ENCODE data around the gene EEF1A2. TPM values are rescaled to one million over a fixed set of nuclear protein-coding genes. Genes with fewer than 3 reads are reported as not detected.

The EEF1A2 gene
- total RNA-seq, 1 donor from 2014 or later = 0.28 TPM

GRCh38 chr20:63540417-63541186 lies 41.7 kb upstream of the EEF1A2 start:
- no peak for DNase-seq
- Mint-ChIP-seq H3K4me1 (peaks cover 15% of the 10 kb centered on the region), H3K4me3 (no peak overlapping the region), H3K36me3 (ENCODE audit: low read depth) (no peaks in the 10 kb centered on the region), H3K27me3 (peaks cover 2% of the 10 kb centered on the region), H3K9me3 (no peaks in the 10 kb centered on the region), H3K27ac (peak overlapping the region; percentile 5)
- intact Hi-C loops (cut with micrococcal nuclease) = no loop called here

- DNase-seq = no peak
- H3K27me3 Mint-ChIP-seq = no peaks in the 10 kb centered on the region
- intact Hi-C loops (cut with micrococcal nuclease) = loop anchor here (2.0 to 5.0 kb wide), 6 partner anchors 88 to 523 kb away; partner anchors contain the start of genes C20orf204, GMEB2, SAMD10 and TCEA2
- no peaks in the 10 kb centered on the region for H3K9me3 Mint-ChIP-seq
- H3K36me3 Mint-ChIP-seq (ENCODE audit: low read depth) = no peaks in the 10 kb centered on the region
- H3K27ac Mint-ChIP-seq = peak overlapping the region; percentile 15
- peaks cover 12% of the 10 kb centered on the region for H3K4me1 Mint-ChIP-seq
- no peak overlapping the region for H3K4me3 Mint-ChIP-seq
Measured at GRCh38 chr20:63539441-63540370, 40.8 kb upstream of the EEF1A2 start.

GRCh38 chr20:63539092-63539430 lies 40.2 kb upstream of the EEF1A2 start:
- Mint-ChIP-seq H3K4me3 (no peak overlapping the region), H3K9me3 (no peaks in the 10 kb centered on the region), H3K36me3 (ENCODE audit: low read depth) (no peaks in the 10 kb centered on the region), H3K27ac (no peak overlapping the region), H3K27me3 (no peaks in the 10 kb centered on the region), H3K4me1 (peaks cover 12% of the 10 kb centered on the region)
- no peak for DNase-seq
- intact Hi-C loops (cut with micrococcal nuclease) = loop anchor here (2.0 to 5.0 kb wide), 6 partner anchors 88 to 523 kb away; partner anchors contain the start of genes C20orf204, GMEB2, SAMD10 and TCEA2

DNA sequence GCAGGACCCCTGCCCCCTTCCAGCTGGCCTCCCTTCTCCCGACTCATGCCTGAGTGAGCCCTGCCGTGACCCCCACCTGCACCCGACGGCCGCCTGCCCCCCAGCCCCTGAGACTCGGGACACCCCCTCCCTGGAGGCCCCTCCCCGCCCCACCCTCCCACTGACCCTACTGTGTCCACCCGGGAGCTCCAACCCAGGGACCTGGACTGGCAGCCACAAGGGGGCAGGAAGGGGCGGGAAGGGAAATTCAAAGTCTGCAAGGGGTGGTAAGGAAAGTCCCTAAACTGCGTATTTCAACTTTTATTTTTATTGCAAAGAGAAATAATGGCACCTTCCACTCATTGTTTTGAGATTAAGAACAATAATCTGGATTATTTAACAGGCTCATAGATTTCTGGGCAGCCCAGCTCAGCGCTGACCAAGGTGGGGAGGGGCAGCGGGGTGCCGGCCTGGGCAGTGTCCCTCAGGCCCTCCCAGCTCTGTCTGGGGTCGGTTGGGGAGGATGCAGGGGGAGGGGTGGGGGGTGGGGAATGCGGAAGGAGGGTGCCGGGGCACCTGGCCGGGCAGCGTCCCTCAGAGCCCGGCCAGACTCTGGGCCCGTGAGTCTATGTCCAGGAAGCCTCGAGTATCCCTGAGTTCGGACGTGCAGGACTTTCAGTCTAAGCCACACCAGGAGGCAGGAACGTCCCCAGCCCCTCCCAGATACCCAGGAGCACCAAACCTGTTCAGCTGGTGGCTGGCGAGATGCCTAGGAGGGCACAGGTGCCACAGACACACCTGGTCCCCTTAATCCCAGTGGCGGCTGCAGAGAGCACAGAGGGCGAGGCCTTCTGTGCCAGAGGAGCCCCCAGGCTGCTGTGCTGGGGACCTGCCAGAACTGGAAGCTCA lies 39.6 kb upstream of the EEF1A2 start:
- peak overlapping the region; percentile 83 for H3K4me3 Mint-ChIP-seq
- no peaks in the 10 kb centered on the region for H3K27me3 Mint-ChIP-seq
- peaks cover 12% of the 10 kb centered on the region for H3K4me1 Mint-ChIP-seq

DNA sequence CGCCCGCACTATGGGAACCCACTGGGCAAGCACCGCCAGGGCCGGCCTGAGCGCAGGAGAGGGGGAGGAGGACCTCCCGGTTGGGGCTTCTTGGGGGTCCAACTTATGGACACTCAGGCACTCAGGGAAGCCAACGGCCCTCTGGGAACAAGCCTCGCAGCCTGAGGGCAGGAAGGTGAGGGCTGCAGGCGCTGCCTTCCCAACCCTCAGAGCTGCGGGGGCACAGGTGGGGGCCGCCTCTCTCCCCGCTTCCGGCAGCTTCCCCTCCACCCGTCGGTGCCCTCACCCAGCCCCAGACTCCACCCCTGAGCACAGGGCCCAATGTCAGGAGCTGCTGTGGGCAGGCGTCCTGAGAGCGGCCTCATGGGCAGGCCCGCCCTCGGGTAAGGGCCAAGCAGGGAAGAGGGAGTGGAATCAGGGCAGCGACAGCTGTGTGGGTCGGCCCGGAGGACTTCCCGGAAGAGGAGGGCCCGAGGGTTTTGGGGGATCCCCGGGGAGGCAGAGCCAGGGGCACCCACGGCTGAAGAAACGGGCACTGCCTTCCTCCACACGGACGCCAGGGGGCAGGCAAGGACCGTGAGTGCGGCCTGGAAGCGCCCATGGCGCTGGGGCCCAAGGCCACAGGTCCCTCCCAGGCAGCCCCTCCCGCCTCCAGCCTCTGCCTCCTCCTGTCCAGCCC lies 38.8 kb upstream of the EEF1A2 start:
- intact Hi-C loops (cut with micrococcal nuclease) = loop anchor here (1.0 to 5.0 kb wide), 10 partner anchors 16 to 525 kb away; partner anchors contain the start of genes ARFRP1, C20orf204, GMEB2 and PPDPF
- H3K9me3 Mint-ChIP-seq = no peaks in the 10 kb centered on the region
- peak overlapping the region; percentile 83 for H3K4me3 Mint-ChIP-seq
- peak overlapping the region; percentile 91 for H3K27ac Mint-ChIP-seq
- H3K4me1 Mint-ChIP-seq = peaks cover 12% of the 10 kb centered on the region
- no peaks in the 10 kb centered on the region for H3K27me3 Mint-ChIP-seq
- peak; percentile 98 for DNase-seq
- no peaks in the 10 kb centered on the region for H3K36me3 Mint-ChIP-seq (ENCODE audit: low read depth)

More for the DNA sequence above, 39.6 kb upstream of the EEF1A2 start:
- intact Hi-C loops (cut with micrococcal nuclease) = loop anchor here (2.0 to 5.0 kb wide), 6 partner anchors 89 to 524 kb away; partner anchors contain the start of genes C20orf204, GMEB2, SAMD10 and TCEA2
- no peaks in the 10 kb centered on the region for H3K36me3 Mint-ChIP-seq (ENCODE audit: low read depth)
- DNase-seq = no peak
- peak overlapping the region; percentile 91 for H3K27ac Mint-ChIP-seq
- no peaks in the 10 kb centered on the region for H3K9me3 Mint-ChIP-seq

DNA sequence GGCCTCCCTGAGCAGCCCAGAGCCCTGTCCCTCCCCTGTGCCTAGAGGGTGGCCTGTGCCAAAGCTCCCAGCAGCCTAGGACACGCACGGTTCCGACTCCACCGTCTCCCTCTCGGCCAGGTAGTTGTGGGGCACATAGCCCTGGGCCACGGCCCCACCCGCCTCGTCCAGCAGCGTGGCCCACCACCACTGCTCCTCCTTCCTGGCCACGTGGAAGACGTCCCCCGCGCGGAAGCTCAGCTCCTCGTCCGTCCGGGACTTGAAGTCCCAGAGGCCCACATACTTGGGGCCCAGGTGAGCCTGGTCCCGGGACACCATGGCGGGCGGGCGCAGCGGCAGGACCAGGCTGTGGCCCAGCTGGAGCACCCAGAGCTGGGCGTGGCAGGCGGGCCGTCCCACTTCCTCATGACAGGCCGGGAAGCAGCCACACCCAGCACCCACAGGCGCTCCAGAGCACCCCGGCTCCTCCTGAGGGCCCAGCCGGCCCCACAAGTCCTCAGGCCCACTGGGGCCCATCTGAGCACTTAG lies 38.2 kb upstream of the EEF1A2 start, which contains the start of gene PTK6:
PTK6 (minus strand) TSS at position 380 of the 528 bp plus-strand sequence; CDS start at position 318, 62 bp downstream.
- intact Hi-C loops (cut with micrococcal nuclease) = loop anchor here (1.0 to 5.0 kb wide), 8 partner anchors 16 to 525 kb away; partner anchors contain the start of genes ARFRP1, C20orf204, GMEB2 and PPDPF
- H3K4me3 Mint-ChIP-seq = peak within 1 kb of the TSS; percentile 83
- H3K27ac Mint-ChIP-seq = peak within 1 kb of the TSS; percentile 91
- no peaks in the 10 kb centered on the region for H3K9me3 Mint-ChIP-seq
- no peaks in the 10 kb centered on the region for H3K36me3 Mint-ChIP-seq (ENCODE audit: low read depth)
- H3K27me3 Mint-ChIP-seq = no peaks in the 10 kb centered on the region
- DNase-seq = peak; percentile 83
- peaks cover 12% of the 10 kb centered on the region for H3K4me1 Mint-ChIP-seq

GRCh38 chr20:63536241-63536977 lies 37.5 kb upstream of the EEF1A2 start:
- Mint-ChIP-seq H3K4me3 (no peak overlapping the region), H3K9me3 (no peaks in the 10 kb centered on the region), H3K27me3 (no peaks in the 10 kb centered on the region), H3K36me3 (ENCODE audit: low read depth) (no peaks in the 10 kb centered on the region), H3K27ac (peak overlapping the region; percentile 45), H3K4me1 (peaks cover 12% of the 10 kb centered on the region)
- no peak for DNase-seq
- intact Hi-C loops (cut with micrococcal nuclease) = loop anchor here (2.0 to 5.0 kb wide), 5 partner anchors 91 to 526 kb away; partner anchors contain the start of genes ARFRP1, C20orf204, GMEB2 and SAMD10

- Mint-ChIP-seq H3K4me1 (peaks cover 11% of the 10 kb centered on the region), H3K27ac (no peak overlapping the region), H3K4me3 (no peak overlapping the region), H3K36me3 (ENCODE audit: low read depth) (no peaks in the 10 kb centered on the region), H3K27me3 (no peaks in the 10 kb centered on the region), H3K9me3 (no peaks in the 10 kb centered on the region)
- intact Hi-C loops (cut with micrococcal nuclease) = loop anchor here (5.0 kb wide), 4 partner anchors 92 to 527 kb away; partner anchors contain the start of genes C20orf204, GMEB2, SAMD10 and TCEA2
- no peak for DNase-seq
Measured at GRCh38 chr20:63534831-63535651, 36.2 kb upstream of the EEF1A2 start.

GRCh38 chr20:63534427-63534830 lies 35.5 kb upstream of the EEF1A2 start:
- H3K4me3 Mint-ChIP-seq = no peak overlapping the region
- no peak for DNase-seq
- H3K27ac Mint-ChIP-seq = no peak overlapping the region
- no peaks in the 10 kb centered on the region for H3K9me3 Mint-ChIP-seq
- H3K4me1 Mint-ChIP-seq = peaks cover 9% of the 10 kb centered on the region
- intact Hi-C loops (cut with micrococcal nuclease) = no loop called here
- H3K36me3 Mint-ChIP-seq (ENCODE audit: low read depth) = no peaks in the 10 kb centered on the region
- H3K27me3 Mint-ChIP-seq = no peaks in the 10 kb centered on the region

DNA sequence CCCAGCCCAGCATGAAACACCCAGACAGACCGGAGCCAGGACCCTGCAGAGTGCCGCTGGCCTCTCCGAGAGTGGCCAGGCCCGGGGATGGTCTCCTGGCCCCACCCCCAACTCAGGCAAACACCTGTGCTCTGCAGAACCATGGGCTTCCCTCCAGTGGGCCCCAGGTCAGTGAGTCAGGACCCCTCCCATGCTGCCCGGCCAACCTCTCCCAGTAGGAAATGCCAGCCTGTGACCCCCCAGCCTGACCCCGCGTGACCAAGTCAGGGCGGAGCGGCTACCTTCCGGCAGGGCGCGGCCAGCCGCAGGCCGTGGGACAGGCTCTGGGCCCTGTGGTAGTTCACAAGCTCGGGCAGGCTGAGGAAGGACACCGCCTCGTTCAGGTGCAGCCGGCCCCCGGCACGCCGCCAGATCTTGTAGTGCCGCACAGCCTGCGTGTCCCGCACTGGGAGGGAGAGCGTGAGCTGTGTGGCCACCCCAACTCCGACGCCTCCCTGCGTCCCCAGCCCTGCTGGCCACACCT lies 35.0 kb upstream of the EEF1A2 start:
- no peaks in the 10 kb centered on the region for H3K9me3 Mint-ChIP-seq
- no peaks in the 10 kb centered on the region for H3K27me3 Mint-ChIP-seq
- no peaks in the 10 kb centered on the region for H3K36me3 Mint-ChIP-seq (ENCODE audit: low read depth)
- H3K4me3 Mint-ChIP-seq = no peak overlapping the region
- intact Hi-C loops (cut with micrococcal nuclease) = no loop called here
- H3K4me1 Mint-ChIP-seq = peaks cover 10% of the 10 kb centered on the region
- DNase-seq = no peak
- no peak overlapping the region for H3K27ac Mint-ChIP-seq

- Mint-ChIP-seq H3K27me3 (no peaks in the 10 kb centered on the region), H3K9me3 (no peaks in the 10 kb centered on the region), H3K27ac (no peak overlapping the region), H3K4me1 (peaks cover 14% of the 10 kb centered on the region), H3K4me3 (no peak overlapping the region), H3K36me3 (ENCODE audit: low read depth) (no peaks in the 10 kb centered on the region)
- DNase-seq = no peak
- intact Hi-C loops (cut with micrococcal nuclease) = no loop called here
Measured at GRCh38 chr20:63533388-63533787, 34.5 kb upstream of the EEF1A2 start.

All from activated CD4-positive, alpha-beta T cell treated with anti-CD3 and anti-CD28 coated beads, Interleukin-2, amount 10 ng/mL, durations not matched to agents 24 days and 14 days (primary cell).